Measurements from ENCODE around the gene CXorf49. TPM values are rescaled to one million over a fixed set of nuclear protein-coding genes. Genes with fewer than 3 reads are reported as not detected.

The CXorf49 gene
- total RNA-seq, 1 donor from 2014 or later = not detected

GRCh38 chrX:71667328-71668247 lies 50.5 kb downstream of the CXorf49 start, which contains the start of gene LOC101059915:
Gene LOC101059915, plus strand, starts transcription at chrX:71667546.
- Mint-ChIP-seq H3K27me3 (peaks cover 4% of the 10 kb centered on the region), H3K27ac (no peak within 1 kb of the TSS), H3K36me3 (ENCODE audit: low read depth) (no peaks in the 10 kb centered on the region), H3K4me3 (no peak within 1 kb of the TSS), H3K4me1 (peaks cover 7% of the 10 kb centered on the region), H3K9me3 (no peaks in the 10 kb centered on the region)
- CTCF ChIA-PET = no interaction called here
- POLR2A ChIA-PET = no interaction called here
- intact Hi-C loops (cut with micrococcal nuclease) = no loop called here
- no peak for DNase-seq
- TF ChIP-seq CTCF (IDR thresholded peaks at IDR 0.05) = no peak
- ATAC-seq (ENCODE audit: low read depth) = no peak

- Mint-ChIP-seq H3K9me3 (no peaks in the 10 kb centered on the region), H3K4me3 (no peak overlapping the region), H3K27me3 (peaks cover 4% of the 10 kb centered on the region), H3K4me1 (peaks cover 10% of the 10 kb centered on the region), H3K27ac (no peak overlapping the region), H3K36me3 (ENCODE audit: low read depth) (no peaks in the 10 kb centered on the region)
- DNase-seq (no peak), ATAC-seq (ENCODE audit: low read depth) (no peak)
- intact Hi-C loops (cut with micrococcal nuclease) = no loop called here
- no peak for TF ChIP-seq CTCF (IDR thresholded peaks at IDR 0.05)
- POLR2A ChIA-PET = no interaction called here
- CTCF ChIA-PET = no interaction called here
Measured at GRCh38 chrX:71666240-71667223, 51.6 kb downstream of the CXorf49 start.

GRCh38 chrX:71665747-71666146 lies 52.3 kb downstream of the CXorf49 start:
- H3K27ac Mint-ChIP-seq = no peak overlapping the region
- peaks cover 4% of the 10 kb centered on the region for H3K27me3 Mint-ChIP-seq
- ATAC-seq (ENCODE audit: low read depth) = no peak
- no peak for TF ChIP-seq CTCF (IDR thresholded peaks at IDR 0.05)
- ChIA-PET POLR2A (no interaction called here), CTCF (no interaction called here)
- intact Hi-C loops (cut with micrococcal nuclease) = no loop called here
- no peak for DNase-seq
- H3K9me3 Mint-ChIP-seq = no peaks in the 10 kb centered on the region
- H3K4me3 Mint-ChIP-seq = no peak overlapping the region
- H3K4me1 Mint-ChIP-seq = peaks cover 10% of the 10 kb centered on the region
- H3K36me3 Mint-ChIP-seq (ENCODE audit: low read depth) = no peaks in the 10 kb centered on the region

GRCh38 chrX:71664889-71665491 lies 53.1 kb downstream of the CXorf49 start:
- H3K4me1 Mint-ChIP-seq = peaks cover 10% of the 10 kb centered on the region
- ATAC-seq (ENCODE audit: low read depth) (no peak), DNase-seq (no peak)
- no peaks in the 10 kb centered on the region for H3K27me3 Mint-ChIP-seq
- CTCF ChIA-PET = no interaction called here
- no peak overlapping the region for H3K4me3 Mint-ChIP-seq
- intact Hi-C loops (cut with micrococcal nuclease) = no loop called here
- no peak overlapping the region for H3K27ac Mint-ChIP-seq
- POLR2A ChIA-PET = no interaction called here
- no peak for TF ChIP-seq CTCF (IDR thresholded peaks at IDR 0.05)
- H3K36me3 Mint-ChIP-seq (ENCODE audit: low read depth) = no peaks in the 10 kb centered on the region
- no peaks in the 10 kb centered on the region for H3K9me3 Mint-ChIP-seq

Other genes starting within 250 kb of the CXorf49 start
- 223 and 272 TPM in 2 replicates for gene OGT, start 185.2 kb downstream of the CXorf49 start, total RNA-seq
- gene GCNA, start 139.8 kb downstream of the CXorf49 start, total RNA-seq = 4.1 and 4.5 TPM in 2 replicates
- gene CXCR3, start 99.8 kb downstream of the CXorf49 start, total RNA-seq = 5.4 and 6.4 TPM in 2 replicates
- not detected in 2 replicates for gene CXorf49B, start 45.1 kb upstream of the CXorf49 start, total RNA-seq
- 0.29 TPM in 2 replicates for gene NHSL2, start 192.6 kb upstream of the CXorf49 start, total RNA-seq